ENCODE results near the gene CDCA5. TPM values are rescaled to one million over a fixed set of nuclear protein-coding genes. Genes with fewer than 3 reads are reported as not detected.

Gene CDCA5
- total RNA-seq, 1 experiment from 2014 or later = 72.1 TPM

DNA sequence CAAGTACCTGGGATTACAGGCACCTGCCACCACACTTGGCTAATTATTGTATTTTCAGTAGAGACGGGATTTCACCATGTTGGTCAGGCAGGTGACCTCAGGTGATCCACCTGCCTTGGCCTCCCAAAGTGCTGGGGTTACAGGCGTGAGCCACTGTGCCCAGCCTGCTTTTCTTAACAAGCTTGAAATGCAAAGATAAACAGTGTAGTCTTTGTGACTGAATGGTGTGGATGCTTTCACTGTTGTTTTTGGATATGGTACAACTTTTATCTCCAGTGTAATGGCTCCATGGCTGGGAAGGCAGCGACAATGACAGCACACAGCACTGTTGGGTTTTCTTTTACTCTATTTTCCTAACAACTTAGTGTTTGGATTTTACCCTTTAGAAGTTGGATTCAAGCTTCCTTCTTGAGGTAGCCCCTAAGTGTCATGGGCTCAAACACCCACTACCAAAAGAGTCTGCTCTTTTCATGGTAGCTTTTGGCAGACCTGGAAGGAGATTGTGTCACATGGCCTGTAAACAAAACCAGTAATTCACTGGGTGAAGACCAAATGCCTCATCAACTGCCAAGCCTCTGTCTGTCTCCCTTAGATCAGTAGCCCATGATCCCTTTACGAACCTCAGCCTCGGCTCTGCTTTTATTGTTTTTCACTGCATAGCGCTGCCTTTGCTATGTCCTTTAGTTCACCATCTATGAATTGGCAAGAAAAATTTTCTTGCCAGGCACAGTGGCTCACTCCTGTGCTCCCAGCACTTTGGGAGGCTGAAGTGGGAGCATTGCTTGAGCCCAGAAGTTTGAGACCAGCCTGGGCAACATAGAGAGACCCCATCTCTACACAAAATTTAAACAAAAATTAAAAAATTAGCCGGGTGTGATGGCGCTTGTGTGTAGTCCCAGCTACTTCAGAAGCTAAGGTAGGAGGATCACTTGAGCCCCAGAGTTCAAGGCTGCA is 18.6 kb upstream of the CDCA5 start:
- no peak for DNase-seq (ENCODE audit: low read depth, low spot score)
- BruUV-seq (replicated peaks) = no TSS peak
- H3K27ac ChIP-seq (ENCODE audit: low read depth, low read length) = no peak overlapping the region
- H3K79me2 ChIP-seq (ENCODE audit: insufficient read depth, low read length) = peaks cover 32% of the 10 kb centered on the region
- H3K4me1 ChIP-seq (ENCODE audit: control insufficient read depth in 1 of 2, insufficient read depth in 2 of 2, low read length in 2 of 2) = peaks cover 0 to under 1% of the 10 kb centered on the region in 2 experiments; a peak in 1 of 4 replicates
- no peak overlapping the region for H3K4me2 ChIP-seq (ENCODE audit: low read length)
- ATAC-seq = no peak; the same call in 1 of the 2 replicates
- no peak overlapping the region for H2AFZ ChIP-seq (ENCODE audit: low read depth, low read length, poor library complexity, severe bottlenecking)
- H4K20me1 ChIP-seq (ENCODE audit: insufficient read depth) = no peaks in the 10 kb centered on the region
- H3K27me3 ChIP-seq (ENCODE audit: insufficient read depth, low read length) = no peaks in the 10 kb centered on the region
- H3K9me3 ChIP-seq (ENCODE audit: control insufficient read depth in 1 of 2, insufficient read depth in 1 of 2, low read depth in 1 of 2, low read length in 2 of 2) = no peaks in the 10 kb centered on the region
- ChIA-PET RAD21 (ENCODE audit: low non-redundant PET in 1 of 2, low total read pairs in 2 of 2, uncharacterized antibody in 2 of 2, unreplicated experiment in 2 of 2) (no interaction called here), POLR2A (interaction anchor here (1.9 kb wide), 1 partner anchor 9 kb away, joined by 9 read pairs; the partner anchor contains the start of gene TM7SF2), CTCF (interaction anchor here (1.5 kb wide), 1 partner anchor 9 kb away, joined by 8 read pairs; the partner anchor contains the start of gene TM7SF2)
- TF ChIP-seq POLR2AphosphoS5 (IDR thresholded peaks at IDR 0.05; ENCODE audit: low read depth, low read length) (no peak), EZH2phosphoT487 (IDR thresholded peaks at IDR 0.05; ENCODE audit: borderline replicate concordance) (no peak), POLR2A (IDR thresholded peaks at IDR 0.05; ENCODE audit: borderline replicate concordance, extremely low read depth, insufficient read depth, insufficient read length) (no peak), CTCF (IDR thresholded peaks at IDR 0.05 in 2 of 3, conservative IDR thresholded peaks at IDR 0.05 in 1 of 3; ENCODE audit: borderline replicate concordance in 1 of 3, insufficient read depth in 1 of 3, low read depth in 2 of 3, low read length in 2 of 3) (no peak), REST (IDR thresholded peaks at IDR 0.05; ENCODE audit: low read depth) (no peak)
- TF ChIP-seq, protein P1, sequence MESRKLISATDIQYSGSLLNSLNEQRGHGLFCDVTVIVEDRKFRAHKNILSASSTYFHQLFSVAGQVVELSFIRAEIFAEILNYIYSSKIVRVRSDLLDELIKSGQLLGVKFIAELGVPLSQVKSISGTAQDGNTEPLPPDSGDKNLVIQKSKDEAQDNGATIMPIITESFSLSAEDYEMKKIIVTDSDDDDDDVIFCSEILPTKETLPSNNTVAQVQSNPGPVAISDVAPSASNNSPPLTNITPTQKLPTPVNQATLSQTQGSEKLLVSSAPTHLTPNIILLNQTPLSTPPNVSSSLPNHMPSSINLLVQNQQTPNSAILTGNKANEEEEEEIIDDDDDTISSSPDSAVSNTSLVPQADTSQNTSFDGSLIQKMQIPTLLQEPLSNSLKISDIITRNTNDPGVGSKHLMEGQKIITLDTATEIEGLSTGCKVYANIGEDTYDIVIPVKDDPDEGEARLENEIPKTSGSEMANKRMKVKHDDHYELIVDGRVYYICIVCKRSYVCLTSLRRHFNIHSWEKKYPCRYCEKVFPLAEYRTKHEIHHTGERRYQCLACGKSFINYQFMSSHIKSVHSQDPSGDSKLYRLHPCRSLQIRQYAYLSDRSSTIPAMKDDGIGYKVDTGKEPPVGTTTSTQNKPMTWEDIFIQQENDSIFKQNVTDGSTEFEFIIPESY (IDR thresholded peaks at IDR 0.05; ENCODE audit: extremely low read depth, insufficient replicate concordance, low read length) = no peak
- intact Hi-C loops (cut with micrococcal nuclease) = no loop called here
- peaks cover 3 to 6% of the 10 kb centered on the region in 2 experiments; a peak in 2 of 4 replicates for H3K36me3 ChIP-seq (ENCODE audit: control insufficient read depth in 1 of 2, insufficient read depth in 2 of 2, low read length in 2 of 2)
- H3K9me2 ChIP-seq (ENCODE audit: insufficient read depth) = no peaks in the 10 kb centered on the region
- no peak overlapping the region for H3K4me3 ChIP-seq (replicated peaks in 1 of 2; ENCODE audit: low read depth in 1 of 2, low read length in 2 of 2)
- H3K9ac ChIP-seq (ENCODE audit: low read length) = no peak overlapping the region
